Measurements from ENCODE around the gene PFN4.

Gene PFN4

DNA sequence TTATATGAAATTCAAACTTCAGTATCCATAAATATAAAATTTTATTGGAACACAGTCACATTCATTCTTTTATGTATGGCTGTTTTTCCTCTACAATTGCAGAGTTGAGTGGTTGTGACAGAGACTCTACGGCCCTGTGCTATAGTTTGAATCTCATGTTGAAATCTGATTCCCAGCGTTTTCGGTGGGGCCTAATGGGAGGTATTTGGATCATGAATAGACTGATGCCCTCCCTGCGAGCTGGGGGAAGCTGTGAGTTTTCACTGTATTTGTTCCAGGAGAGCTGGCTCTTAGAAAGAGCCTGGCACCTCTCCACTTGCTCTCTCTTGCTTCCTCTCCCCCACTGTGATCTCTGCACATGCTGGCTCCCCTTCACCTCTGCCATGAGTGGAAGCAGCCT is 1.7 kb downstream of the PFN4 start:
- H3K9ac ChIP-seq (ENCODE audit: low read depth, low read length): no peak overlapping the region
- TF ChIP-seq EZH2 (IDR thresholded peaks at IDR 0.05; ENCODE audit: borderline replicate concordance, low read depth, low read length, severe bottlenecking) (no peak), CTCF (IDR thresholded peaks at IDR 0.05; ENCODE audit: borderline replicate concordance, extremely low read depth, low read length, poor library complexity, severe bottlenecking) (no peak)
- H3K4me3 ChIP-seq (ENCODE audit: low read depth in 1 of 2, low read length in 2 of 2): no peak overlapping the region
- H3K27ac ChIP-seq (ENCODE audit: low read length): no peak overlapping the region
- no peak overlapping the region for H2AFZ ChIP-seq (ENCODE audit: low read depth, low read length)
- no peaks in the 10 kb centered on the region for H3K9me3 ChIP-seq (ENCODE audit: insufficient read depth, low read length, severe bottlenecking)
- H3K36me3 ChIP-seq (ENCODE audit: insufficient read depth, low read length): no peaks in the 10 kb centered on the region
- no peak overlapping the region for H3K4me2 ChIP-seq (ENCODE audit: insufficient read depth, low read length)
- no peaks in the 10 kb centered on the region for H4K20me1 ChIP-seq (ENCODE audit: insufficient read depth, low read length)
- H3K4me1 ChIP-seq (ENCODE audit: insufficient read depth, low read length): peaks cover 26% of the 10 kb centered on the region
- ATAC-seq (ENCODE audit: insufficient read depth, low read depth): no peak
- DNase-seq: no peak
- peaks cover 6% of the 10 kb centered on the region; the same call in 1 of the 2 replicates for H3K79me2 ChIP-seq (ENCODE audit: insufficient read depth, low read length)
- H3K27me3 ChIP-seq (ENCODE audit: insufficient read depth, low read length, poor library complexity): no peaks in the 10 kb centered on the region

GRCh38 chr2:24121066-24121465 is 2.1 kb downstream of the PFN4 start:
- no peak overlapping the region for H3K9ac ChIP-seq (ENCODE audit: low read depth, low read length)
- no peak for TF ChIP-seq EZH2 (IDR thresholded peaks at IDR 0.05; ENCODE audit: borderline replicate concordance, low read depth, low read length, severe bottlenecking)
- no peak for TF ChIP-seq CTCF (IDR thresholded peaks at IDR 0.05; ENCODE audit: borderline replicate concordance, extremely low read depth, low read length, poor library complexity, severe bottlenecking)
- H3K36me3 ChIP-seq (ENCODE audit: insufficient read depth, low read length): no peaks in the 10 kb centered on the region
- no peak overlapping the region for H3K4me3 ChIP-seq (ENCODE audit: low read depth in 1 of 2, low read length in 2 of 2)
- peaks cover 6% of the 10 kb centered on the region; the same call in 1 of the 2 replicates for H3K79me2 ChIP-seq (ENCODE audit: insufficient read depth, low read length)
- H3K27ac ChIP-seq (ENCODE audit: low read length): no peak overlapping the region
- DNase-seq (no peak), ATAC-seq (ENCODE audit: insufficient read depth, low read depth) (no peak)
- H3K9me3 ChIP-seq (ENCODE audit: insufficient read depth, low read length, severe bottlenecking): no peaks in the 10 kb centered on the region
- peaks cover 26% of the 10 kb centered on the region for H3K4me1 ChIP-seq (ENCODE audit: insufficient read depth, low read length)
- H3K4me2 ChIP-seq (ENCODE audit: insufficient read depth, low read length): no peak overlapping the region
- no peaks in the 10 kb centered on the region for H3K27me3 ChIP-seq (ENCODE audit: insufficient read depth, low read length, poor library complexity)
- H2AFZ ChIP-seq (ENCODE audit: low read depth, low read length): no peak overlapping the region
- H4K20me1 ChIP-seq (ENCODE audit: insufficient read depth, low read length): no peaks in the 10 kb centered on the region

- DNase-seq (no peak), ATAC-seq (ENCODE audit: insufficient read depth, low read depth) (no peak)
- Histone ChIP-seq H3K4me3 (ENCODE audit: low read depth in 1 of 2, low read length in 2 of 2) (no peak overlapping the region), H3K27ac (ENCODE audit: low read length) (no peak overlapping the region), H3K36me3 (ENCODE audit: insufficient read depth, low read length) (no peaks in the 10 kb centered on the region), H3K79me2 (ENCODE audit: insufficient read depth, low read length) (no peaks in the 10 kb centered on the region), H4K20me1 (ENCODE audit: insufficient read depth, low read length) (no peaks in the 10 kb centered on the region), H3K27me3 (ENCODE audit: insufficient read depth, low read length, poor library complexity) (no peaks in the 10 kb centered on the region), H3K4me1 (ENCODE audit: insufficient read depth, low read length) (peaks cover 8% of the 10 kb centered on the region), H3K9ac (ENCODE audit: low read depth, low read length) (no peak overlapping the region), H2AFZ (ENCODE audit: low read depth, low read length) (no peak overlapping the region), H3K9me3 (ENCODE audit: insufficient read depth, low read length, severe bottlenecking) (no peaks in the 10 kb centered on the region), H3K4me2 (ENCODE audit: insufficient read depth, low read length) (no peak overlapping the region)
- no peak for TF ChIP-seq EZH2 (IDR thresholded peaks at IDR 0.05; ENCODE audit: borderline replicate concordance, low read depth, low read length, severe bottlenecking)
- TF ChIP-seq CTCF (IDR thresholded peaks at IDR 0.05; ENCODE audit: borderline replicate concordance, extremely low read depth, low read length, poor library complexity, severe bottlenecking): no peak
Observed at GRCh38 chr2:24117902-24118301, 5.2 kb downstream of the PFN4 start.

DNA sequence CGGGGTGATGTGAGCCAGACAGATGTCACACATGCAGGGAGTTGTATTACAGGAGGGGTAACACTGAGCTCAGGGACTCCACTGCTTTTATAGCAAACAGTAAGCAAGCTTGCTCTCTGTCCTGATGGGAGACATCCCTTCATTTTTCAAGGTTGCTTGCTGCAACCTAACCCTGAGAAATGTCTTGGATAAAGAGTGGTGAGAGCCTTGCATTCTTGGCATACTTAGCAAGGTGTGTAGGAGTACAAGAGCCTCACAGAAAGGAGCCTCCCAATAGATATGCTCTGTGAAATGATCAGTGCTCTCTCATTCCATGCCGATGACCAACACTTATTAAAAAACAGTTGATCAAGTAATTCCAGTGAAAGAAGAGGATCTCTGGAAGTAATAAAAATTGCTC is 8.1 kb downstream of the PFN4 start:
- Histone ChIP-seq H3K27me3 (ENCODE audit: insufficient read depth, low read length, poor library complexity) (no peaks in the 10 kb centered on the region), H3K4me2 (ENCODE audit: insufficient read depth, low read length) (no peak overlapping the region), H3K27ac (ENCODE audit: low read length) (no peak overlapping the region), H4K20me1 (ENCODE audit: insufficient read depth, low read length) (no peaks in the 10 kb centered on the region), H3K4me3 (ENCODE audit: low read depth in 1 of 2, low read length in 2 of 2) (no peak overlapping the region), H3K4me1 (ENCODE audit: insufficient read depth, low read length) (no peaks in the 10 kb centered on the region), H3K9ac (ENCODE audit: low read depth, low read length) (no peak overlapping the region), H3K79me2 (ENCODE audit: insufficient read depth, low read length) (no peaks in the 10 kb centered on the region), H2AFZ (ENCODE audit: low read depth, low read length) (no peak overlapping the region), H3K9me3 (ENCODE audit: insufficient read depth, low read length, severe bottlenecking) (no peaks in the 10 kb centered on the region), H3K36me3 (ENCODE audit: insufficient read depth, low read length) (no peaks in the 10 kb centered on the region)
- no peak for DNase-seq
- ATAC-seq (ENCODE audit: insufficient read depth, low read depth): no peak
- no peak for TF ChIP-seq EZH2 (IDR thresholded peaks at IDR 0.05; ENCODE audit: borderline replicate concordance, low read depth, low read length, severe bottlenecking)
- no peak for TF ChIP-seq CTCF (IDR thresholded peaks at IDR 0.05; ENCODE audit: borderline replicate concordance, extremely low read depth, low read length, poor library complexity, severe bottlenecking)
